Loucy (cell line): ENCODE measurements around the gene TPCN2.
"Not testable (repeated sequence)": the region's sequence is repeated elsewhere in the genome, so short reads cannot be mapped to it uniquely, and the experiment has no call there.

ENCODE experiments used
- H2AFZ ChIP-seq: fragments of 200-600 bp; sonication (generic); 2 replicates; pipeline ENCODE4 v1.6.0; 2016; ENCODE audit warnings: antibody characterized with exemption, mild to moderate bottlenecking, low read length, moderate library complexity
- H3F3A ChIP-seq: fragments of 200-600 bp; 2 replicates; pipeline ENCODE4 v1.6.0; 2016; ENCODE audit warnings: antibody characterized with exemption, low read depth, mild to moderate bottlenecking
- H3K27me3 ChIP-seq: fragments of 200-600 bp; sonication (generic); 2 replicates; pipeline ENCODE4 v1.6.1; 2014; ENCODE audit warnings: low read length, mild to moderate bottlenecking; ENCODE audit not compliant: insufficient read depth, poor library complexity, severe bottlenecking
- H3K36me3 ChIP-seq: fragments of 200-600 bp; sonication (generic); 2 replicates; pipeline ENCODE4 v1.6.1; 2016; ENCODE audit warnings: low read length; ENCODE audit not compliant: insufficient read depth
- H3K4me1 ChIP-seq: fragments of 200-600 bp; sonication (generic); 2 replicates; pipeline ENCODE4 v1.5.1; 2014; ENCODE audit warnings: low read length, mild to moderate bottlenecking; ENCODE audit not compliant: insufficient read depth, poor library complexity, severe bottlenecking
- H3K4me2 ChIP-seq: fragments of 200-600 bp; sonication (generic); 2 replicates; pipeline ENCODE4 v1.6.0; 2014; ENCODE audit warnings: antibody characterized with exemption, low read length, low read depth, mild to moderate bottlenecking; ENCODE audit not compliant: poor library complexity, severe bottlenecking
- H3K4me3 ChIP-seq: fragments of 200-600 bp; sonication (generic); 2 replicates; pipeline ENCODE4 v1.5.1; 2014; ENCODE audit warnings: low read length, mild to moderate bottlenecking, mixed read lengths; ENCODE audit not compliant: poor library complexity, severe bottlenecking
- H3K79me2 ChIP-seq: fragments of 200-600 bp; sonication (generic); 2 replicates; pipeline ENCODE4 v1.6.1; 2014; ENCODE audit warnings: low read length; ENCODE audit not compliant: insufficient read depth
- H3K9ac ChIP-seq: fragments of 200-600 bp; sonication (generic); 2 replicates; pipeline ENCODE4 v1.6.0; 2014; ENCODE audit warnings: mild to moderate bottlenecking, low read depth, low read length, moderate library complexity; ENCODE audit not compliant: poor library complexity, severe bottlenecking
- H3K9me2 ChIP-seq: fragments of 200-600 bp; sonication (generic); replicated peaks from 2 replicates; pipeline ENCODE4 v1.6.1; 2016; ENCODE audit warnings: low read depth, low read length, mixed read lengths
- H3K9me3 ChIP-seq: fragments of 200-600 bp; sonication (generic); 2 replicates; pipeline ENCODE4 v1.6.1; 2014; ENCODE audit warnings: mild to moderate bottlenecking, antibody characterized with exemption, low read length, low read depth; ENCODE audit not compliant: insufficient read depth
- H4K20me1 ChIP-seq: fragments of 200-600 bp; sonication (generic); 2 replicates; pipeline ENCODE4 v1.6.0; 2014; ENCODE audit warnings: antibody characterized with exemption, low read length, mild to moderate bottlenecking; ENCODE audit not compliant: insufficient read depth, poor library complexity, severe bottlenecking
- CTCF ChIP-seq: fragments of 200-600 bp; sonication (generic); conservative IDR thresholded peaks from 2 replicates; pipeline ENCODE4 v1.5.1; 2014; ENCODE audit warnings: mild to moderate bottlenecking, antibody characterized with exemption, low read length
- EZH2phosphoT487 ChIP-seq: fragments of 200-600 bp; IDR thresholded peaks from 2 replicates; pipeline ENCODE4 v1.6.1; 2018; ENCODE audit warnings: antibody characterized with exemption, mild to moderate bottlenecking, moderate library complexity, borderline replicate concordance

TPCN2 gene

GRCh38 chr11:69131644-69132300 is 83.0 kb downstream of the TPCN2 start:
- Histone ChIP-seq H4K20me1 (no peaks in the 10 kb centered on the region), H3F3A (no peaks in the 10 kb centered on the region), H3K4me3 (no peak overlapping the region), H3K27me3 (no peaks in the 10 kb centered on the region), H3K9me2 (no peaks in the 10 kb centered on the region), H3K9me3 (no peaks in the 10 kb centered on the region; the same call in 1 of the 2 replicates), H3K36me3 (no peaks in the 10 kb centered on the region), H2AFZ (no peak overlapping the region), H3K79me2 (no peaks in the 10 kb centered on the region), H3K4me2 (no peak overlapping the region), H3K9ac (no peak overlapping the region), H3K4me1 (no peaks in the 10 kb centered on the region)
- TF ChIP-seq EZH2phosphoT487 (no peak), CTCF (peak; percentile 20; the same call in 1 of the 2 replicates)

- Histone ChIP-seq H3K4me3 (no peak overlapping the region), H3K9me3 (no peaks in the 10 kb centered on the region; the same call in 1 of the 2 replicates), H3K9me2 (no peaks in the 10 kb centered on the region), H3K4me2 (no peak overlapping the region), H2AFZ (no peak overlapping the region), H3K27me3 (no peaks in the 10 kb centered on the region), H4K20me1 (no peaks in the 10 kb centered on the region), H3K4me1 (no peaks in the 10 kb centered on the region), H3K9ac (no peak overlapping the region), H3K79me2 (no peaks in the 10 kb centered on the region), H3F3A (no peaks in the 10 kb centered on the region), H3K36me3 (no peaks in the 10 kb centered on the region)
- TF ChIP-seq CTCF (no peak), EZH2phosphoT487 (no peak)
Observed at GRCh38 chr11:69132301-69132670, 83.6 kb downstream of the TPCN2 start.

DNA sequence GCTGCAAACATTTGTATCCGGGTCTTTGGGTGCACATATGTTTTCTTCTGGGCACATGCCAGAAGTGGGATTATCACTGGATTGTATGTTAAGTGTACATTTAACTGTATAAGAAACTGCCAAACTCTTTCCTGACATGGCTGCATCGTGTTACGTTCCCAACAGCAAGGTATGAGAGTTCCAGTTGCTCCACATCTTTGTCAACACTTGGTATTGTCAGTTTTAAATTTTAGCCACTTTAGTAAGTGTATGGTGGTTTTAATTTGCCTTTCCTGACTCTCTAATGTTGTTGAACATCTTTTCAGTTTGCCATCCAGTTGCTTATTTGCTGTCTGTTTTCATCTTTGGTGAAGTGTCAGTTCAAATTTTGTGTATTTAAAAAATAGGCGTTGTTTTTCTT is 84.5 kb downstream of the TPCN2 start:
- TF ChIP-seq CTCF (no peak), EZH2phosphoT487 (no peak)
- Histone ChIP-seq H3K9ac (no peak overlapping the region), H3K4me2 (no peak overlapping the region), H4K20me1 (no peaks in the 10 kb centered on the region), H3K79me2 (no peaks in the 10 kb centered on the region), H2AFZ (no peak overlapping the region), H3F3A (no peaks in the 10 kb centered on the region), H3K27me3 (no peaks in the 10 kb centered on the region), H3K4me1 (no peaks in the 10 kb centered on the region), H3K4me3 (no peak overlapping the region), H3K9me3 (no peaks in the 10 kb centered on the region), H3K36me3 (no peaks in the 10 kb centered on the region), H3K9me2 (no peaks in the 10 kb centered on the region)

- not testable (repeated sequence) for H3K27me3 ChIP-seq, H3K4me1 ChIP-seq, H3K9me3 ChIP-seq, H3K9ac ChIP-seq, H2AFZ ChIP-seq, H3K79me2 ChIP-seq, H3K4me2 ChIP-seq, H3K4me3 ChIP-seq, H3K9me2 ChIP-seq, H4K20me1 ChIP-seq, H3K36me3 ChIP-seq, H3F3A ChIP-seq
Observed at GRCh38 chr11:69134182-69134581, 85.5 kb downstream of the TPCN2 start.
